ENCODE data around the gene INF2. TPM values are rescaled to one million over a fixed set of nuclear protein-coding genes. Genes with fewer than 3 reads are reported as not detected.

Gene INF2
- total and polyA plus RNA-seq, 5 donors from 2014 or later, result 4.2 to 74.3 (median 7.9) TPM

- H3K27me3 Mint-ChIP-seq, result no peaks in the 10 kb centered on the region
- H3K36me3 Mint-ChIP-seq, result peaks cover 10% of the 10 kb centered on the region
- H3K9me3 ChIP-seq (ENCODE audit: control insufficient read depth in 2 of 2, low read length in 2 of 2), result no peaks in the 10 kb centered on the region
- H3K4me1 Mint-ChIP-seq, result peaks cover 0 to 55% (median 17%) of the 10 kb centered on the region in 4 donors
- peak overlapping the region; percentile 92 for H3K27ac ChIP-seq (ENCODE audit: insufficient read depth, low read length, poor library complexity, severe bottlenecking)
- H3K36me3 ChIP-seq (ENCODE audit: control insufficient read depth, insufficient read depth, low read length), result peaks cover 35% of the 10 kb centered on the region
- peaks cover 37% of the 10 kb centered on the region for H3K4me1 ChIP-seq (ENCODE audit: control insufficient read depth, insufficient read depth, low read length, poor library complexity, severe bottlenecking)
- peak overlapping the region; percentile 92 to 99 (median 94) for H3K4me3 Mint-ChIP-seq
- H3K27me3 ChIP-seq (ENCODE audit: control insufficient read depth, insufficient read depth, low read length), result no peaks in the 10 kb centered on the region
- ATAC-seq (ENCODE audit: low read depth in 2 of 2) (no peak), DNase-seq (no peak)
- H3K9me3 Mint-ChIP-seq, result no peaks in the 10 kb centered on the region
- H3K27ac Mint-ChIP-seq, result peak overlapping the region in 2 of 3 donors; percentile 86 to 94
- peak overlapping the region; percentile 76 for H3K4me3 ChIP-seq (ENCODE audit: low read depth, low read length)
These were observed 64.9 kb downstream of the INF2 start for GRCh38 chr14:104754213-104754851.

GRCh38 chr14:104755621-104756020 is 66.2 kb downstream of the INF2 start:
- peaks cover 0 to 56% (median 17%) of the 10 kb centered on the region in 4 donors for H3K4me1 Mint-ChIP-seq
- ATAC-seq (ENCODE audit: low read depth in 2 of 2) (no peak), DNase-seq (no peak)
- peak overlapping the region in 2 of 3 donors; percentile 31 to 47 for H3K27ac Mint-ChIP-seq
- H3K9me3 ChIP-seq (ENCODE audit: control insufficient read depth in 2 of 2, low read length in 2 of 2), result no peaks in the 10 kb centered on the region
- peaks cover 45% of the 10 kb centered on the region for H3K36me3 ChIP-seq (ENCODE audit: control insufficient read depth, insufficient read depth, low read length)
- H3K27me3 ChIP-seq (ENCODE audit: control insufficient read depth, insufficient read depth, low read length), result no peaks in the 10 kb centered on the region
- no peaks in the 10 kb centered on the region for H3K27me3 Mint-ChIP-seq
- H3K36me3 Mint-ChIP-seq, result peaks cover 10% of the 10 kb centered on the region
- no peak overlapping the region for H3K27ac ChIP-seq (ENCODE audit: insufficient read depth, low read length, poor library complexity, severe bottlenecking)
- peak overlapping the region in 3 of 4 donors; percentile 92 to 99 (median 94) for H3K4me3 Mint-ChIP-seq
- H3K4me1 ChIP-seq (ENCODE audit: control insufficient read depth, insufficient read depth, low read length, poor library complexity, severe bottlenecking), result peaks cover 37% of the 10 kb centered on the region
- H3K9me3 Mint-ChIP-seq, result no peaks in the 10 kb centered on the region
- H3K4me3 ChIP-seq (ENCODE audit: low read depth, low read length), result no peak overlapping the region

GRCh38 chr14:104756477-104757237 is 67.2 kb downstream of the INF2 start:
- peaks cover 17% of the 10 kb centered on the region for H3K36me3 Mint-ChIP-seq
- peak overlapping the region in 3 of 4 donors; percentile 16 to 77 (median 38) for H3K4me3 Mint-ChIP-seq
- Histone ChIP-seq H3K27ac (ENCODE audit: insufficient read depth, low read length, poor library complexity, severe bottlenecking) (no peak overlapping the region), H3K9me3 (ENCODE audit: control insufficient read depth in 2 of 2, low read length in 2 of 2) (no peaks in the 10 kb centered on the region), H3K27me3 (ENCODE audit: control insufficient read depth, insufficient read depth, low read length) (no peaks in the 10 kb centered on the region), H3K36me3 (ENCODE audit: control insufficient read depth, insufficient read depth, low read length) (peaks cover 50% of the 10 kb centered on the region), H3K4me3 (ENCODE audit: low read depth, low read length) (no peak overlapping the region), H3K4me1 (ENCODE audit: control insufficient read depth, insufficient read depth, low read length, poor library complexity, severe bottlenecking) (peaks cover 37% of the 10 kb centered on the region)
- ATAC-seq (ENCODE audit: low read depth in 2 of 2), result no peak
- DNase-seq, result peak in 1 of 3 donors; percentile 69
- H3K4me1 Mint-ChIP-seq, result peaks cover 0 to 52% (median 19%) of the 10 kb centered on the region in 4 donors
- H3K9me3 Mint-ChIP-seq, result no peaks in the 10 kb centered on the region
- peak overlapping the region in 1 of 3 donors; percentile 35 for H3K27ac Mint-ChIP-seq
- no peaks in the 10 kb centered on the region for H3K27me3 Mint-ChIP-seq

GRCh38 chr14:104757238-104757585 is 67.8 kb downstream of the INF2 start:
- Histone ChIP-seq H3K36me3 (ENCODE audit: control insufficient read depth, insufficient read depth, low read length) (peaks cover 53% of the 10 kb centered on the region), H3K27ac (ENCODE audit: insufficient read depth, low read length, poor library complexity, severe bottlenecking) (no peak overlapping the region), H3K4me3 (ENCODE audit: low read depth, low read length) (no peak overlapping the region), H3K27me3 (ENCODE audit: control insufficient read depth, insufficient read depth, low read length) (no peaks in the 10 kb centered on the region), H3K9me3 (ENCODE audit: control insufficient read depth in 2 of 2, low read length in 2 of 2) (no peaks in the 10 kb centered on the region), H3K4me1 (ENCODE audit: control insufficient read depth, insufficient read depth, low read length, poor library complexity, severe bottlenecking) (peaks cover 32% of the 10 kb centered on the region)
- Mint-ChIP-seq H3K4me1 (peaks cover 0 to 52% (median 19%) of the 10 kb centered on the region in 4 donors), H3K36me3 (peaks cover 20% of the 10 kb centered on the region), H3K27me3 (no peaks in the 10 kb centered on the region), H3K9me3 (no peaks in the 10 kb centered on the region), H3K27ac (no peak overlapping the region), H3K4me3 (peak overlapping the region in 3 of 4 donors; percentile 16 to 77 (median 29))
- no peak for DNase-seq
- ATAC-seq (ENCODE audit: low read depth in 2 of 2), result no peak

GRCh38 chr14:104757681-104758392 is 68.4 kb downstream of the INF2 start:
- Mint-ChIP-seq H3K36me3 (peaks cover 23% of the 10 kb centered on the region), H3K4me3 (peak overlapping the region in 2 of 4 donors; percentile 29 to 57), H3K9me3 (no peaks in the 10 kb centered on the region), H3K4me1 (peaks cover 0 to 45% (median 17%) of the 10 kb centered on the region in 4 donors), H3K27ac (peak overlapping the region in 1 of 3 donors; percentile 35), H3K27me3 (no peaks in the 10 kb centered on the region)
- ATAC-seq (ENCODE audit: low read depth in 2 of 2), result no peak
- DNase-seq, result no peak
- no peak overlapping the region for H3K27ac ChIP-seq (ENCODE audit: insufficient read depth, low read length, poor library complexity, severe bottlenecking)
- H3K9me3 ChIP-seq (ENCODE audit: control insufficient read depth in 2 of 2, low read length in 2 of 2), result no peaks in the 10 kb centered on the region
- no peak overlapping the region for H3K4me3 ChIP-seq (ENCODE audit: low read depth, low read length)
- no peaks in the 10 kb centered on the region for H3K27me3 ChIP-seq (ENCODE audit: control insufficient read depth, insufficient read depth, low read length)
- peaks cover 54% of the 10 kb centered on the region for H3K36me3 ChIP-seq (ENCODE audit: control insufficient read depth, insufficient read depth, low read length)
- H3K4me1 ChIP-seq (ENCODE audit: control insufficient read depth, insufficient read depth, low read length, poor library complexity, severe bottlenecking), result peaks cover 31% of the 10 kb centered on the region

- Mint-ChIP-seq H3K4me3 (peak overlapping the region in 1 of 4 donors; percentile 29), H3K27ac (no peak overlapping the region), H3K4me1 (peaks cover 0 to 34% (median 8%) of the 10 kb centered on the region in 4 donors), H3K36me3 (peaks cover 23% of the 10 kb centered on the region), H3K27me3 (no peaks in the 10 kb centered on the region), H3K9me3 (no peaks in the 10 kb centered on the region)
- Histone ChIP-seq H3K27ac (ENCODE audit: insufficient read depth, low read length, poor library complexity, severe bottlenecking) (no peak overlapping the region), H3K4me1 (ENCODE audit: control insufficient read depth, insufficient read depth, low read length, poor library complexity, severe bottlenecking) (peaks cover 22% of the 10 kb centered on the region), H3K9me3 (ENCODE audit: control insufficient read depth in 2 of 2, low read length in 2 of 2) (no peaks in the 10 kb centered on the region), H3K4me3 (ENCODE audit: low read depth, low read length) (no peak overlapping the region), H3K27me3 (ENCODE audit: control insufficient read depth, insufficient read depth, low read length) (no peaks in the 10 kb centered on the region), H3K36me3 (ENCODE audit: control insufficient read depth, insufficient read depth, low read length) (peaks cover 54% of the 10 kb centered on the region)
- DNase-seq (no peak), ATAC-seq (ENCODE audit: low read depth in 2 of 2) (no peak)
These were observed 69.9 kb downstream of the INF2 start for GRCh38 chr14:104758981-104759969.

- ATAC-seq (ENCODE audit: low read depth in 2 of 2), result no peak
- peak overlapping the region in 1 of 3 donors; percentile 32 for H3K27ac Mint-ChIP-seq
These were observed 76.1 kb downstream of the INF2 start for GRCh38 chr14:104765517-104765916.

More at GRCh38 chr14:104765517-104765916, 76.1 kb downstream of the INF2 start:
- Mint-ChIP-seq H3K27me3 (no peaks in the 10 kb centered on the region), H3K36me3 (peaks cover 18% of the 10 kb centered on the region), H3K4me1 (peaks cover 0 to 16% (median 4%) of the 10 kb centered on the region in 4 donors), H3K4me3 (no peak overlapping the region), H3K9me3 (no peaks in the 10 kb centered on the region)
- DNase-seq, result no peak
- Histone ChIP-seq H3K27me3 (ENCODE audit: control insufficient read depth, insufficient read depth, low read length) (no peaks in the 10 kb centered on the region), H3K4me3 (ENCODE audit: low read depth, low read length) (no peak overlapping the region), H3K36me3 (ENCODE audit: control insufficient read depth, insufficient read depth, low read length) (peaks cover 10% of the 10 kb centered on the region), H3K27ac (ENCODE audit: insufficient read depth, low read length, poor library complexity, severe bottlenecking) (no peak overlapping the region), H3K4me1 (ENCODE audit: control insufficient read depth, insufficient read depth, low read length, poor library complexity, severe bottlenecking) (peaks cover 4% of the 10 kb centered on the region), H3K9me3 (ENCODE audit: control insufficient read depth in 2 of 2, low read length in 2 of 2) (no peaks in the 10 kb centered on the region)

Measured in CD4-positive, CD25-positive, alpha-beta regulatory T cell (primary cell).